Endothelial cell of umbilical vein (primary cell): Measurements from ENCODE around the gene SV2A. TPM values are rescaled to one million over a fixed set of nuclear protein-coding genes. Genes with fewer than 3 reads are reported as not detected.

Source experiments
- BruUV-seq: library from RNA; stranded (reverse); fragments of 400-500 nt; replicated peaks from 2 replicates; lab custom pipeline; 2021; lab: Mats Ljungman, UMichigan
- CTCF ChIA-PET: fragments of 300-600, 350-600 bp; sonication (Branson Sonifier 250); formaldehyde crosslinking; loops from one replicate; lab custom pipeline; 2021; ENCODE audit warnings: antibody characterized with exemption, inconsistent platforms; lab: Charles Lee
- POLR2A ChIA-PET: fragments of 300-600, 350-600 bp; sonication (Branson Sonifier 250); formaldehyde crosslinking; loops from one replicate; lab custom pipeline; 2021; ENCODE audit warnings: antibody characterized with exemption, inconsistent platforms; lab: Charles Lee
- DNase-seq: peaks from one replicate; pipeline ENCODE4 v3.0.0-alpha.2; 2011; ENCODE audit warnings: low read depth, low spot score
- FAIRE-seq: peaks from 2 replicates; lab custom pipeline; 2011; peaks lifted over from hg19 to GRCh38; lab: Jason Lieb, UNC
- H2AFZ ChIP-seq: 2 replicates; pipeline ENCODE4 v1.6.0; 2012; ENCODE audit warnings: low read depth, low read length, control low read depth, inconsistent platforms
- H3K27ac ChIP-seq: 2 replicates; pipeline ENCODE4 v1.5.1; 2011; ENCODE audit warnings: low read depth, mild to moderate bottlenecking, control low read depth, low read length, moderate library complexity; ENCODE audit not compliant: insufficient read depth
- H3K27me3 ChIP-seq, 2 experiments: 2 replicates each; pipeline versions ENCODE4 v1.6.0 to v1.6.1; 2011; ENCODE audit warnings: low read length in 2 of 2, mixed read lengths in 1 of 2; ENCODE audit not compliant: control insufficient read depth in 2 of 2, insufficient read depth in 2 of 2
- H3K36me3 ChIP-seq, 2 experiments: 2 replicates in 1 of 2; 3 replicates in 1 of 2; pipeline ENCODE4 v1.5.1; 2011; ENCODE audit warnings: low read length in 2 of 2, mild to moderate bottlenecking in 1 of 2, moderate library complexity in 1 of 2; ENCODE audit not compliant: control insufficient read depth in 2 of 2, insufficient read depth in 2 of 2; ENCODE audit errors: extremely low read depth in 1 of 2
- H3K4me1 ChIP-seq: 3 replicates; pipeline ENCODE4 v1.5.1; 2011; ENCODE audit warnings: mild to moderate bottlenecking, low read length; ENCODE audit not compliant: control insufficient read depth, insufficient read depth; ENCODE audit errors: extremely low read depth
- H3K4me2 ChIP-seq: 2 replicates; pipeline ENCODE4 v1.6.1; 2011; ENCODE audit warnings: low read length, control low read depth, mixed read lengths; ENCODE audit not compliant: insufficient read depth
- H3K4me3 ChIP-seq, 3 experiments: fragments of 200-600 bp in 1 of 3; sonication (generic), shearing (Covaris generic) in 1 of 3; replicated peaks in 1 of 3; 2 replicates each; pipeline ENCODE4 v1.5.1; 2011 to 2016; ENCODE audit warnings: control low read depth in 3 of 3, low read length in 3 of 3, mild to moderate bottlenecking in 2 of 3, inconsistent platforms in 1 of 3, low read depth in 1 of 3, moderate library complexity in 1 of 3; ENCODE audit not compliant: insufficient read depth in 1 of 3
- H3K79me2 ChIP-seq: 2 replicates; pipeline ENCODE4 v1.6.0; 2012; ENCODE audit warnings: low read length, inconsistent platforms; ENCODE audit not compliant: control insufficient read depth, insufficient read depth
- H3K9ac ChIP-seq: replicated peaks from 2 replicates; pipeline ENCODE3; 2011; ENCODE audit warnings: low read length, control low read depth; ENCODE audit not compliant: insufficient read depth; ENCODE audit errors: extremely low read depth
- H3K9me1 ChIP-seq: replicated peaks from 3 replicates; pipeline ENCODE4 v1.6.0; 2011; ENCODE audit warnings: mild to moderate bottlenecking, low read length; ENCODE audit not compliant: control insufficient read depth, insufficient read depth; ENCODE audit errors: extremely low read depth
- H3K9me3 ChIP-seq: replicated peaks from 2 replicates; pipeline ENCODE4 v1.5.1; 2012; ENCODE audit warnings: low read length, inconsistent platforms; ENCODE audit not compliant: control insufficient read depth, insufficient read depth
- H4K20me1 ChIP-seq: replicated peaks from 2 replicates; pipeline ENCODE3; 2011; ENCODE audit warnings: mild to moderate bottlenecking, low read length; ENCODE audit not compliant: control insufficient read depth, insufficient read depth; ENCODE audit errors: extremely low read depth
- FOS ChIP-seq: IDR thresholded peaks from 2 replicates; pipeline ENCODE4 v1.6.1; 2011; ENCODE audit warnings: mild to moderate bottlenecking, low read length, moderate library complexity, borderline replicate concordance; ENCODE audit not compliant: insufficient read depth
- MYC ChIP-seq: IDR thresholded peaks from one replicate; pipeline ENCODE4 v1.6.1; 2011; ENCODE audit warnings: mild to moderate bottlenecking, low read depth, low read length
- POLR2A ChIP-seq: IDR thresholded peaks from 2 replicates; pipeline ENCODE4 v1.6.1; 2012; ENCODE audit warnings: low read depth, mild to moderate bottlenecking, control low read depth, low read length
- dilution Hi-C: fragments of 300-500 bp; cut with MboI; formaldehyde crosslinking; loops from one replicate; pipeline ENCODE4 v1.15.0; 2019; ENCODE audit warnings: low sequenced_read_pairs; ENCODE audit not compliant: extremely low pct_ligation_motif_present
- intact Hi-C: fragments of 100-400 bp; cut with micrococcal nuclease; formaldehyde crosslinking; loops from one replicate; pipeline ENCODE4 v1.10.0; 2022
- polyA plus RNA-seq, 4 experiments: library from polyadenylated mRNA; depleted of rRNA in 3 of 4; stranded (reverse) in 3 of 4; unstranded in 1 of 4; fragments of >200 nt; gene quantifications; 2 replicates each; pipeline versions ENCODE4 v1.2.1 to v1.2.3, GENCODE V29; 2011 to 2012; ENCODE audit warnings: missing spikeins in 1 of 4
- total RNA-seq: library from RNA; stranded (reverse); gene quantifications from 2 replicates; pipeline ENCODE4 v1.2.3, GENCODE V29; 2021

The SV2A gene
- total and polyA plus RNA-seq, 2 donors (not counting 3 experiments of a cell fraction or from before 2014, with no cell fraction given): 2.9 to 5.4 TPM

DNA sequence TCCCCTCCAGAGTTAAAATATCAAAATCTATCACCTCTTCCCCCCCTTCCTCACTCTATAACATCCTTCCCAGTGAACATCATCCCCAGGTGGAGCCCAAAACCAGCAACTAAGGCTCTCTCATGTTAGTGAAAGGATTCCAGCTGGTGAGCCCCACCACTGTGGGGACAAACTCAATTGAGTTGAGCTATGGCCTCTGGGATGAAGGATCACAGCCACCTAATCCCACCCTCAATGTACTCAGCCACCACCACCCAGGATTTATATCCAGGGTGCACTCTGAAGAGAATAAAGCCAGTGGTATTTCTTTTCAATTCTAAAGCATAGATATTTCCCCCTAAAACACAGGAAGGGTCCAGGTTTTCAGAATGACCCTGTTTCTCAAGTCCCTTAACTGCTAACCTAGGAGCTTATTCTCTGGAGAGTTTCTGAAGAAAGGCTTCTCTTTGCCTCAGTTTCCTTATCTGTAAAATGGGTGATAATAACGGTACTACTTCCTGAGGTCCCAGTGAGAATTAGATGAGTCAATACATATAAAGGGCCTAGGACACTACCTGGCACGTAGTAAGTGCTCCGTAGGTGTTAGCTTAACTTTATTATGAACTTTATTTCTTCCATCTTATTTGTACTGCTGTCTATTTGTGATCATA is 33.9 kb downstream of the SV2A start:
- FAIRE-seq (no peak), DNase-seq (no peak)
- dilution Hi-C loops: loop anchor here (25.0 kb wide), 1 partner anchor 154 kb away; no protein-coding TSS in a partner anchor
- Histone ChIP-seq H3K27me3 (no peaks in the 10 kb centered on the region), H3K4me2 (no peak overlapping the region), H4K20me1 (no peaks in the 10 kb centered on the region), H3K9ac (no peak overlapping the region), H3K9me3 (no peaks in the 10 kb centered on the region), H3K9me1 (no peaks in the 10 kb centered on the region), H3K4me1 (peaks cover 12% of the 10 kb centered on the region), H3K79me2 (no peaks in the 10 kb centered on the region), H2AFZ (no peak overlapping the region), H3K36me3 (no peaks in the 10 kb centered on the region), H3K4me3 (no peak overlapping the region), H3K27ac (no peak overlapping the region)
- no TSS peak for BruUV-seq
- TF ChIP-seq FOS: no peak
- CTCF ChIA-PET: no interaction called here
- intact Hi-C loops: no loop called here
- POLR2A ChIA-PET: no interaction called here

DNA sequence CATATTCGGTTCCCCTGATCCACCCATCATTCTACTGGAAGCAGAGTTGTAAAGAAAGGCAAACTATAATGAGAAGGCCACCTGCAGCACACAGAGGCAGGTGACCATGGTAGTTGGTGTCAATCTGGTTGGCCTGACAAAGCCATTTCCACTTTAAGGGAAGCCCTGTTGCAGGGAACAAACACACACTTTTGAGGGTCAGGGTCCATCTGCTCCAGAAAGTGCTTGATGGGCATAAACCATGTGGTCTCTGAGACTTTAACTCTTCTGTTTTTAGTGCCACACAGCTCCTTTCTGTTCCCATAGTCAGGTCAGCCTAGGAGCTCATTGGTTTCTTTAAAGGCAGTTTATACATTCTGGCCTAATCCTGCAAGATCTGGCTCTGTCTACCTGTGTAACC is 35.8 kb downstream of the SV2A start:
- Histone ChIP-seq H3K79me2 (no peaks in the 10 kb centered on the region), H3K9me3 (no peaks in the 10 kb centered on the region), H3K4me1 (peaks cover 11% of the 10 kb centered on the region), H2AFZ (no peak overlapping the region), H3K36me3 (no peaks in the 10 kb centered on the region), H3K27me3 (peaks cover 0 to 4% of the 10 kb centered on the region in 2 experiments), H3K4me2 (no peak overlapping the region), H3K27ac (no peak overlapping the region), H3K9me1 (no peaks in the 10 kb centered on the region), H3K4me3 (no peak overlapping the region), H4K20me1 (no peaks in the 10 kb centered on the region), H3K9ac (no peak overlapping the region)
- TF ChIP-seq MYC (no peak), POLR2A (no peak)
- BruUV-seq: no TSS peak
- ChIA-PET CTCF (no interaction called here), POLR2A (no interaction called here)
- FAIRE-seq (no peak), DNase-seq (no peak)
- dilution Hi-C loops: loop anchor here (25.0 kb wide), 1 partner anchor 155 kb away; no protein-coding TSS in a partner anchor
- intact Hi-C loops: no loop called here
